Measurements from ENCODE around the gene ATOX1. TPM values are rescaled to one million over a fixed set of nuclear protein-coding genes. Genes with fewer than 3 reads are reported as not detected.
A peak's percentile ranks its signal among the peaks of the same experiment; 100 is the strongest.

ATOX1 gene
- total and polyA plus RNA-seq, 9 of the 15 experiments (the other 6 are each of a cell fraction or from before 2014, with no cell fraction given): 59.2 to 318 (median 86.2) TPM

GRCh38 chr5:151709109-151709735 is 49.2 kb downstream of the ATOX1 start (continued):
- peak; percentile 56; the same call in 1 of the 2 replicates for TF ChIP-seq MGA (IDR thresholded peaks at IDR 0.05)
- no peak for TF ChIP-seq MITF (IDR thresholded peaks at IDR 0.05)
- peak; percentile 57; the same call in 1 of the 2 replicates for TF ChIP-seq CREB3 (tag; conservative IDR thresholded peaks at IDR 0.05; ENCODE audit: low read depth)
- TF ChIP-seq ZNF584 (CRISPR knock-in tag; IDR thresholded peaks at IDR 0.05; ENCODE audit: low read depth): no peak
- peak; percentile 82 for TF ChIP-seq CREB1 (IDR thresholded peaks at IDR 0.05)
- no peak; the same call in 1 of the 2 replicates for TF ChIP-seq CREB1 (CRISPR knock-in tag; IDR thresholded peaks at IDR 0.05)
- no peak for TF ChIP-seq FOXA3 (CRISPR knock-in tag; conservative IDR thresholded peaks at IDR 0.05 in 1 of 2, IDR thresholded peaks at IDR 0.05 in 1 of 2)
- TF ChIP-seq RAD51 (IDR thresholded peaks at IDR 0.05; ENCODE audit: borderline replicate concordance, low read depth): peak; percentile 28; the same call in 1 of the 2 replicates
- peak; percentile 86 for TF ChIP-seq MTA3 (IDR thresholded peaks at IDR 0.05; ENCODE audit: borderline replicate concordance)
- TF ChIP-seq MYC (IDR thresholded peaks at IDR 0.05; ENCODE audit: low read depth, low read length): peak; percentile 94
- 0 out of 2 replicates have a peak, but pooled peaks have one; percentile 43 for TF ChIP-seq MYC (CRISPR knock-in tag; IDR thresholded peaks at IDR 0.05; ENCODE audit: borderline replicate concordance, low read depth)
- TF ChIP-seq CSDE1 (IDR thresholded peaks at IDR 0.05): no peak
- no peak for TF ChIP-seq HCFC1 (IDR thresholded peaks at IDR 0.05; ENCODE audit: low read depth, low read length)
- no peak for TF ChIP-seq ZZZ3 (IDR thresholded peaks at IDR 0.05)
